ENCODE results near the gene TEX22.
A peak's percentile ranks its signal among the peaks of the same experiment; 100 is the strongest.

TEX22 gene

GRCh38 chr14:105415481-105416428 is 17.4 kb downstream of the TEX22 start:
- H3K27ac ChIP-seq: peak overlapping the region; percentile 42; the same call in 1 of the 2 replicates
- TF ChIP-seq CTCF (conservative IDR thresholded peaks at IDR 0.05): no peak

- TF ChIP-seq CTCF (conservative IDR thresholded peaks at IDR 0.05): no peak
- H3K27ac ChIP-seq: no peak overlapping the region
Observed at GRCh38 chr14:105416671-105417070, 18.3 kb downstream of the TEX22 start.

- no peak for TF ChIP-seq CTCF (conservative IDR thresholded peaks at IDR 0.05)
- no peak overlapping the region for H3K27ac ChIP-seq
Observed at GRCh38 chr14:105417690-105418121, 19.4 kb downstream of the TEX22 start.

- no peak for TF ChIP-seq CTCF (conservative IDR thresholded peaks at IDR 0.05)
- H3K27ac ChIP-seq: peak overlapping the region; percentile 87; the same call in 1 of the 2 replicates
Observed at GRCh38 chr14:105418269-105419194, 20.2 kb downstream of the TEX22 start.

- TF ChIP-seq CTCF (conservative IDR thresholded peaks at IDR 0.05): no peak
- H3K27ac ChIP-seq: peak within 1 kb of the TSS; percentile 87
Observed at GRCh38 chr14:105419195-105420091, 21.1 kb downstream of the TEX22 start, which contains the start of gene MTA1. Gene MTA1, plus strand, starts transcription at chr14:105419827. Its CDS starts 209 bp downstream, at chr14:105420036.

GRCh38 chr14:105420101-105420973 is 22.0 kb downstream of the TEX22 start:
- TF ChIP-seq CTCF (conservative IDR thresholded peaks at IDR 0.05): no peak
- H3K27ac ChIP-seq: peak overlapping the region; percentile 87

Measured in VCaP (cell line).